ENCODE data around the gene MED13. TPM values are rescaled to one million over a fixed set of nuclear protein-coding genes. Genes with fewer than 3 reads are reported as not detected.

Gene MED13
- total RNA-seq, 1 donor from 2014 or later, result 59.9 TPM

DNA sequence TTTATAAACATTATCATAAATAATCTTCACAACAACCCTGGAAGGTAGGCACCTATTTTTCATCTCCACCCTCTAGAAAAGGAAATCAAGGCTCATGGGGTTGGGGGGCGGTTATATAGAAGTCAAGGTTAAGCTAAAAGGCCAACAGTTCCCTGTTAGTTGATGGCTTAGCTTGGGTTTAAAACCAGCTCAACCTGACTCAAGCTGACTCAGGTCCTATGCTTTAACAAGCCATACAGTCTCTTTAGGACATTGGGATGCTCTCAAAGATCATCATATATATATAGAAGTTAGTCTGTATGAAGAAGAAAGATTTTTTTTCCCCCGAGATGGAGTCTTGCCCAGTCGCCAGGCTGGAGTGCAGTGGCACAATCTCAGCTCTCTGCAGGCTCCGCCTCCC lies 44.8 kb upstream of the MED13 start:
- no peaks in the 10 kb centered on the region for H3K9me3 ChIP-seq

DNA sequence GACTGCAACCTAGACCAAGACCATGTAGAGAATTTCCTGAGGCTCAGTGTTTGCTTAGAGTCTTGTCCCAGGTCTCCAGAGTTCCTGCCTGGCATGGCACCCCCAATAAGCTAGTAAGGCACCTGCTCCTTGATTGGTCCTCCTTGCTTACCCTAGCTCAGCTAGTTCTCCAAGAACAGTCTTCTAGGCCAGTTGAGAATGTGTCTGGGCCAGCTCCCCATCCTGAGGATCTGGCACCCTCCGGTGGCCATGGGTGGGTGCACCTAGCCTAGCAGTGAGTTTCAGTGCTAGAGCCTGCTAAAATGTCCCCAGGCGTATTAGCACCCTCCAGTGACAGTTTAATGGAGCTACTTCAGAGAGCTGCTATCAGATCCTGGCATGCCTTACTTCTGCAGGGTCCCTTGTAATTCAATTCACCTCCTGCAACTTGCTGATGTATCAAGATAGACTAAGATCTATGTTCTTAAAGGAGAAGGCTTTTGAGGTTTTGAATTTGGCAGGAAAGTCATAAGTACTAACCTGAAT lies 44.4 kb upstream of the MED13 start:
- H3K4me1 ChIP-seq, result no peaks in the 10 kb centered on the region
- no peak overlapping the region for H3K4me3 ChIP-seq
- intact Hi-C loops (cut with DNase I), result no loop called here
- H3K27me3 ChIP-seq, result no peaks in the 10 kb centered on the region
- TF ChIP-seq POLR2A (IDR thresholded peaks at IDR 0.05), result no peak
- TF ChIP-seq, protein P1, sequence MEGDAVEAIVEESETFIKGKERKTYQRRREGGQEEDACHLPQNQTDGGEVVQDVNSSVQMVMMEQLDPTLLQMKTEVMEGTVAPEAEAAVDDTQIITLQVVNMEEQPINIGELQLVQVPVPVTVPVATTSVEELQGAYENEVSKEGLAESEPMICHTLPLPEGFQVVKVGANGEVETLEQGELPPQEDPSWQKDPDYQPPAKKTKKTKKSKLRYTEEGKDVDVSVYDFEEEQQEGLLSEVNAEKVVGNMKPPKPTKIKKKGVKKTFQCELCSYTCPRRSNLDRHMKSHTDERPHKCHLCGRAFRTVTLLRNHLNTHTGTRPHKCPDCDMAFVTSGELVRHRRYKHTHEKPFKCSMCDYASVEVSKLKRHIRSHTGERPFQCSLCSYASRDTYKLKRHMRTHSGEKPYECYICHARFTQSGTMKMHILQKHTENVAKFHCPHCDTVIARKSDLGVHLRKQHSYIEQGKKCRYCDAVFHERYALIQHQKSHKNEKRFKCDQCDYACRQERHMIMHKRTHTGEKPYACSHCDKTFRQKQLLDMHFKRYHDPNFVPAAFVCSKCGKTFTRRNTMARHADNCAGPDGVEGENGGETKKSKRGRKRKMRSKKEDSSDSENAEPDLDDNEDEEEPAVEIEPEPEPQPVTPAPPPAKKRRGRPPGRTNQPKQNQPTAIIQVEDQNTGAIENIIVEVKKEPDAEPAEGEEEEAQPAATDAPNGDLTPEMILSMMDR (IDR thresholded peaks at IDR 0.05), result no peak
- no peak for TF ChIP-seq POLR2AphosphoS5 (IDR thresholded peaks at IDR 0.05; ENCODE audit: insufficient read depth in 1 of 2, low read depth in 1 of 2)
- no peaks in the 10 kb centered on the region for H3K9me3 ChIP-seq
- DNase-seq (ENCODE audit: extremely low spot score in 2 of 2), result no peak
- no peak overlapping the region for H3K27ac ChIP-seq
- no peaks in the 10 kb centered on the region for H3K36me3 ChIP-seq

More for the DNA sequence above, 44.8 kb upstream of the MED13 start:
- Histone ChIP-seq H3K27me3 (no peaks in the 10 kb centered on the region), H3K4me3 (no peak overlapping the region), H3K4me1 (no peaks in the 10 kb centered on the region), H3K27ac (no peak overlapping the region), H3K36me3 (no peaks in the 10 kb centered on the region)
- no peak for TF ChIP-seq POLR2A (IDR thresholded peaks at IDR 0.05)
- no peak for TF ChIP-seq POLR2AphosphoS5 (IDR thresholded peaks at IDR 0.05; ENCODE audit: insufficient read depth in 1 of 2, low read depth in 1 of 2)
- TF ChIP-seq, protein P1 (IDR thresholded peaks at IDR 0.05), result no peak
- intact Hi-C loops (cut with DNase I), result no loop called here
- no peak for DNase-seq (ENCODE audit: extremely low spot score in 2 of 2)

DNA sequence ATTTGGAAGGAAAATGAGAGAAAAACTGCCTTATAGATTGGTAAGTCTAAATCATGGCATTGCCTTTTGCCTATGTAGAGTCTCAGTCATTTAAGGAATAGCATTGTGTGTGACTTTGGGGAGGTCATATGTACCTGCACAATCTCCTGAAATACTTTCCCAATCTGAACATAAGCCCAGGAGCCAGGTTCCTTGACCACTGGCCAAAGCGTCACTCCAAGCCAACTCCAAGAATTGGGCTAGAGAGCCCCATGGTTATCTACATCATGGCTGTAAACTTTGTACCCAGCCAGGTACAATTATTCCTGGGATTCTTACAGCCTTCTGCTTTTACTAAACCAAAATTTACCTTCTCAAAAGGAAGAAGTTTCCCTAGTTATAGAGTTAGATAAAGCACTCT lies 40.8 kb upstream of the MED13 start:
- Histone ChIP-seq H3K27ac (no peak overlapping the region), H3K4me3 (no peak overlapping the region), H3K9me3 (no peaks in the 10 kb centered on the region), H3K27me3 (no peaks in the 10 kb centered on the region), H3K36me3 (no peaks in the 10 kb centered on the region), H3K4me1 (no peaks in the 10 kb centered on the region)
- DNase-seq (ENCODE audit: extremely low spot score in 2 of 2), result no peak
- intact Hi-C loops (cut with DNase I), result no loop called here
- TF ChIP-seq POLR2AphosphoS5 (IDR thresholded peaks at IDR 0.05; ENCODE audit: insufficient read depth in 1 of 2, low read depth in 1 of 2) (no peak), POLR2A (IDR thresholded peaks at IDR 0.05) (no peak)
- TF ChIP-seq, protein P1 (IDR thresholded peaks at IDR 0.05), result no peak

DNA sequence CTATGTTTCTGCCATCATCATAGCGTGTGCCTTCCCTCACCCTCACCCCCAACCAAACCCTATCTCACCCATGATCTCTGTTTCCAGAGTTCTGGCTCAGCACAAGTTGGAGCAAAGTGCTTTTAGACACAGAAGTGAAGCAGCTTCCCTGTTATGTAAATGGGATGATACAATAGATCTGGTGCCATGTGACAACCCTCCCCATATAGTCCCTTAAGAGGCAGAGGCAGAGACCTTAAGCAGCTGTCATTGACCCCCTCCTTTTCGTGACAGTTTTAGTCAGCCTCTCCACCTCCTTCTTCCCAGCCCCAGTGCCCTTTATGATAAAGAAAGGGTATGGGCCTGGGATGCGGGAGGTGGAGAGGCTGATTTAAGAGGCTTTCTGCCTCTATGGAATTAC lies 40.3 kb upstream of the MED13 start:
- Histone ChIP-seq H3K4me3 (no peak overlapping the region), H3K9me3 (no peaks in the 10 kb centered on the region), H3K4me1 (no peaks in the 10 kb centered on the region), H3K27ac (no peak overlapping the region), H3K27me3 (no peaks in the 10 kb centered on the region), H3K36me3 (no peaks in the 10 kb centered on the region)
- intact Hi-C loops (cut with DNase I), result no loop called here
- no peak for DNase-seq (ENCODE audit: extremely low spot score in 2 of 2)
- TF ChIP-seq POLR2AphosphoS5 (IDR thresholded peaks at IDR 0.05; ENCODE audit: insufficient read depth in 1 of 2, low read depth in 1 of 2) (no peak), POLR2A (IDR thresholded peaks at IDR 0.05) (no peak)
- TF ChIP-seq, protein P1 (IDR thresholded peaks at IDR 0.05), result no peak

DNA sequence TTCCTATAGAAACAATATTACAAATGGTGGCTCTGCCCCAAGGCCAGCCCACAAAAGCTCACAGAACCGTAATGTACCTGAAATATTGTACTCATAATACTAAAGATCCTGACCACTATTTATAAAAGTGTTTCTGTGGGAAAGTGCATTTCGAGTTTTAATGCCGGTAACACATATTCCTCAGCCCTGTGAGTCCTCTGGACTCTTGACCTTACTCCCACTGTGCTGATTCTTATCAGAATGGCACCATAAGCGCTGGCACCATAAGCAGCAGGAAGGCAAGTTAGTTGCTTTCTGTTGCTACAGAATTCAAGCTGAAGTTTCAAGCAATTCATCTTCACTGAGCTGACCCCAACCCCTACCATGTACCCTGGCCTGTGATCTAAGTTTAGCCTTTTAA lies 36.4 kb upstream of the MED13 start:
- no peak overlapping the region for H3K27ac ChIP-seq
- no peaks in the 10 kb centered on the region for H3K9me3 ChIP-seq
- TF ChIP-seq POLR2AphosphoS5 (IDR thresholded peaks at IDR 0.05; ENCODE audit: insufficient read depth in 1 of 2, low read depth in 1 of 2) (no peak), POLR2A (IDR thresholded peaks at IDR 0.05) (no peak)
- TF ChIP-seq, protein P1 (IDR thresholded peaks at IDR 0.05), result no peak
- no peaks in the 10 kb centered on the region for H3K4me1 ChIP-seq
- no peaks in the 10 kb centered on the region for H3K27me3 ChIP-seq
- intact Hi-C loops (cut with DNase I), result no loop called here
- H3K36me3 ChIP-seq, result no peaks in the 10 kb centered on the region
- no peak for DNase-seq (ENCODE audit: extremely low spot score in 2 of 2)
- H3K4me3 ChIP-seq, result no peak overlapping the region

All from vagina (tissue), 2 donors.